K562 (cell line): ENCODE results near the gene TUFM. TPM values are rescaled to one million over a fixed set of nuclear protein-coding genes. Genes with fewer than 3 reads are reported as not detected.

Source experiments
- BRD4 ChIP-seq: fragments of 200-600 bp; sonication (generic); IDR thresholded peaks from 2 replicates; pipeline ENCODE4 v1.6.1; 2017; ENCODE audit warnings: inconsistent platforms
- HDAC8 ChIP-seq: fragments of 450-650 bp; IDR thresholded peaks from 2 replicates; pipeline ENCODE4 v1.6.1; 2016; ENCODE audit warnings: mild to moderate bottlenecking, missing genetic modification characterization, moderate library complexity, missing compliant biosample characterization
- NONO ChIP-seq, 2 experiments: fragments of 200-400 bp in 1 of 2; fragments of 450-650 bp in 1 of 2; formaldehyde crosslinking in 1 of 2; IDR thresholded peaks; 2 replicates each; pipeline ENCODE4 v1.6.1; 2017; ENCODE audit warnings: low read depth in 2 of 2, mild to moderate bottlenecking in 2 of 2, moderate library complexity in 2 of 2, low read length in 1 of 2
- THRAP3 ChIP-seq: fragments of 450-650 bp; IDR thresholded peaks from 2 replicates; pipeline ENCODE4 v1.6.1; 2016; ENCODE audit warnings: mild to moderate bottlenecking, inconsistent platforms, borderline replicate concordance
- ZNF408 ChIP-seq: fragments of 250-450 bp; sonication (Bioruptor Pico); IDR thresholded peaks from 2 replicates; pipeline ENCODE4 v1.4.0; 2020; ENCODE audit warnings: low read depth, mild to moderate bottlenecking, moderate library complexity
- ZNF77 ChIP-seq: fragments of 250-450 bp; sonication (Bioruptor Pico); IDR thresholded peaks from 2 replicates; pipeline ENCODE4 v1.5.0; 2020
- polyA plus RNA-seq, 8 experiments: library from polyadenylated mRNA; depleted of rRNA in 4 of 8; stranded (reverse) in 5 of 8; unstranded in 3 of 8; fragments of >200 nt; fragmentation: Nextera tagmentation in 2 of 8; fragmentation: Illumina TruSeq in 1 of 8; extraction: Ambion mirVana in 2 of 8; extraction: Trizol in 1 of 8; gene quantifications; 2 replicates each; pipeline versions ENCODE4 v1.2.1 to v1.2.3, GENCODE V29; 2011 to 2014; ENCODE audit warnings: inconsistent platforms in 1 of 8, missing spikeins in 1 of 8
- total RNA-seq, 7 experiments: library from RNA; depleted of rRNA in 6 of 7; stranded (reverse); fragments of >200 nt in 6 of 7; fragmentation: Illumina TruSeq in 2 of 7; extraction: Trizol in 2 of 7; gene quantifications; 2 replicates each; pipeline versions ENCODE4 v1.2.1 to v1.2.3, GENCODE V29; 2011 to 2021; ENCODE audit warnings: low replicate concordance in 1 of 7
- TF ChIP-seq, protein P1 (sequence below): sonication (generic); formaldehyde crosslinking; IDR thresholded peaks from 2 replicates; pipeline ENCODE4 v1.8.0; 2022; ENCODE audit warnings: missing genetic modification reagents, mild to moderate bottlenecking, borderline replicate concordance
- TF ChIP-seq, protein P2 (sequence below): sonication (generic); formaldehyde crosslinking; IDR thresholded peaks from 2 replicates; pipeline ENCODE4 v1.8.0; 2022; ENCODE audit warnings: missing genetic modification reagents, mild to moderate bottlenecking, borderline replicate concordance
- TF ChIP-seq, protein P3 (sequence below): sonication (generic); formaldehyde crosslinking; IDR thresholded peaks from 2 replicates; pipeline ENCODE4 v1.8.1; 2023; ENCODE audit warnings: missing genetic modification reagents, mild to moderate bottlenecking, borderline replicate concordance
- TF ChIP-seq, protein P4 (sequence below): fragments of 250-450 bp; sonication (Bioruptor Pico); IDR thresholded peaks from 2 replicates; pipeline ENCODE4 v1.4.0; 2020; ENCODE audit warnings: mild to moderate bottlenecking, moderate library complexity, borderline replicate concordance

The TUFM gene
- total and polyA plus RNA-seq, 9 of the 15 experiments (the other 6 are each of a cell fraction or from before 2014, with no cell fraction given), result 34.1 to 434 (median 256) TPM

DNA sequence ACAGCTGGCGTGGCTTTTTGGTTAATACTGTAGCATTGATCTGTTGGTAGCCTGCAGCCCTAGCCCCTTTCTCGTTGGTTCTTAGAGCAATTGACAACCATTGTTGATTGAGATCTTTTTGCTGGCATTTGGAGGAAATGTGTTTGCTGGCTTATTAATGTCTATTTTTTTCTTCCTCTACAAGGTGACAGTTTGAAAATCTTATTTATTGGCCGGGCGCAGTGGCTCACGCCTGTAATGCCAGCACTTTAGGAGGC, 21.5 kb downstream of the TUFM start (continued):
- TF ChIP-seq, protein P1, sequence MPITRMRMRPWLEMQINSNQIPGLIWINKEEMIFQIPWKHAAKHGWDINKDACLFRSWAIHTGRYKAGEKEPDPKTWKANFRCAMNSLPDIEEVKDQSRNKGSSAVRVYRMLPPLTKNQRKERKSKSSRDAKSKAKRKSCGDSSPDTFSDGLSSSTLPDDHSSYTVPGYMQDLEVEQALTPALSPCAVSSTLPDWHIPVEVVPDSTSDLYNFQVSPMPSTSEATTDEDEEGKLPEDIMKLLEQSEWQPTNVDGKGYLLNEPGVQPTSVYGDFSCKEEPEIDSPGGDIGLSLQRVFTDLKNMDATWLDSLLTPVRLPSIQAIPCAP (CRISPR knock-in tag), result no peak
- TF ChIP-seq BRD4 (peak; percentile 29; the same call in 1 of the 2 replicates), ZNF77 (CRISPR knock-in tag) (no peak), ZNF408 (CRISPR knock-in tag) (no peak), NONO (IDR thresholded peaks at IDR 0.05; ENCODE audit: low read depth in 2 of 2, low read length in 1 of 2) (no peak), HDAC8 (tag) (no peak), THRAP3 (no peak)
- TF ChIP-seq, protein P2, sequence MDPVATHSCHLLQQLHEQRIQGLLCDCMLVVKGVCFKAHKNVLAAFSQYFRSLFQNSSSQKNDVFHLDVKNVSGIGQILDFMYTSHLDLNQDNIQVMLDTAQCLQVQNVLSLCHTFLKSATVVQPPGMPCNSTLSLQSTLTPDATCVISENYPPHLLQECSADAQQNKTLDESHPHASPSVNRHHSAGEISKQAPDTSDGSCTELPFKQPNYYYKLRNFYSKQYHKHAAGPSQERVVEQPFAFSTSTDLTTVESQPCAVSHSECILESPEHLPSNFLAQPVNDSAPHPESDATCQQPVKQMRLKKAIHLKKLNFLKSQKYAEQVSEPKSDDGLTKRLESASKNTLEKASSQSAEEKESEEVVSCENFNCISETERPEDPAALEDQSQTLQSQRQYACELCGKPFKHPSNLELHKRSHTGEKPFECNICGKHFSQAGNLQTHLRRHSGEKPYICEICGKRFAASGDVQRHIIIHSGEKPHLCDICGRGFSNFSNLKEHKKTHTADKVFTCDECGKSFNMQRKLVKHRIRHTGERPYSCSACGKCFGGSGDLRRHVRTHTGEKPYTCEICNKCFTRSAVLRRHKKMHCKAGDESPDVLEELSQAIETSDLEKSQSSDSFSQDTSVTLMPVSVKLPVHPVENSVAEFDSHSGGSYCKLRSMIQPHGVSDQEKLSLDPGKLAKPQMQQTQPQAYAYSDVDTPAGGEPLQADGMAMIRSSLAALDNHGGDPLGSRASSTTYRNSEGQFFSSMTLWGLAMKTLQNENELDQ, result no peak
- TF ChIP-seq, protein P3, sequence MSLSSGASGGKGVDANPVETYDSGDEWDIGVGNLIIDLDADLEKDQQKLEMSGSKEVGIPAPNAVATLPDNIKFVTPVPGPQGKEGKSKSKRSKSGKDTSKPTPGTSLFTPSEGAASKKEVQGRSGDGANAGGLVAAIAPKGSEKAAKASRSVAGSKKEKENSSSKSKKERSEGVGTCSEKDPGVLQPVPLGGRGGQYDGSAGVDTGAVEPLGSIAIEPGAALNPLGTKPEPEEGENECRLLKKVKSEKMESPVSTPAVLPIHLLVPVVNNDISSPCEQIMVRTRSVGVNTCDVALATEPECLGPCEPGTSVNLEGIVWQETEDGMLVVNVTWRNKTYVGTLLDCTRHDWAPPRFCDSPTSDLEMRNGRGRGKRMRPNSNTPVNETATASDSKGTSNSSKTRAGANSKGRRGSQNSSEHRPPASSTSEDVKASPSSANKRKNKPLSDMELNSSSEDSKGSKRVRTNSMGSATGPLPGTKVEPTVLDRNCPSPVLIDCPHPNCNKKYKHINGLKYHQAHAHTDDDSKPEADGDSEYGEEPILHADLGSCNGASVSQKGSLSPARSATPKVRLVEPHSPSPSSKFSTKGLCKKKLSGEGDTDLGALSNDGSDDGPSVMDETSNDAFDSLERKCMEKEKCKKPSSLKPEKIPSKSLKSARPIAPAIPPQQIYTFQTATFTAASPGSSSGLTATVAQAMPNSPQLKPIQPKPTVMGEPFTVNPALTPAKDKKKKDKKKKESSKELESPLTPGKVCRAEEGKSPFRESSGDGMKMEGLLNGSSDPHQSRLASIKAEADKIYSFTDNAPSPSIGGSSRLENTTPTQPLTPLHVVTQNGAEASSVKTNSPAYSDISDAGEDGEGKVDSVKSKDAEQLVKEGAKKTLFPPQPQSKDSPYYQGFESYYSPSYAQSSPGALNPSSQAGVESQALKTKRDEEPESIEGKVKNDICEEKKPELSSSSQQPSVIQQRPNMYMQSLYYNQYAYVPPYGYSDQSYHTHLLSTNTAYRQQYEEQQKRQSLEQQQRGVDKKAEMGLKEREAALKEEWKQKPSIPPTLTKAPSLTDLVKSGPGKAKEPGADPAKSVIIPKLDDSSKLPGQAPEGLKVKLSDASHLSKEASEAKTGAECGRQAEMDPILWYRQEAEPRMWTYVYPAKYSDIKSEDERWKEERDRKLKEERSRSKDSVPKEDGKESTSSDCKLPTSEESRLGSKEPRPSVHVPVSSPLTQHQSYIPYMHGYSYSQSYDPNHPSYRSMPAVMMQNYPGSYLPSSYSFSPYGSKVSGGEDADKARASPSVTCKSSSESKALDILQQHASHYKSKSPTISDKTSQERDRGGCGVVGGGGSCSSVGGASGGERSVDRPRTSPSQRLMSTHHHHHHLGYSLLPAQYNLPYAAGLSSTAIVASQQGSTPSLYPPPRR (CRISPR knock-in tag), result 0 out of 2 replicates have a peak, but pooled peaks have one; percentile 12
- TF ChIP-seq, protein P4, sequence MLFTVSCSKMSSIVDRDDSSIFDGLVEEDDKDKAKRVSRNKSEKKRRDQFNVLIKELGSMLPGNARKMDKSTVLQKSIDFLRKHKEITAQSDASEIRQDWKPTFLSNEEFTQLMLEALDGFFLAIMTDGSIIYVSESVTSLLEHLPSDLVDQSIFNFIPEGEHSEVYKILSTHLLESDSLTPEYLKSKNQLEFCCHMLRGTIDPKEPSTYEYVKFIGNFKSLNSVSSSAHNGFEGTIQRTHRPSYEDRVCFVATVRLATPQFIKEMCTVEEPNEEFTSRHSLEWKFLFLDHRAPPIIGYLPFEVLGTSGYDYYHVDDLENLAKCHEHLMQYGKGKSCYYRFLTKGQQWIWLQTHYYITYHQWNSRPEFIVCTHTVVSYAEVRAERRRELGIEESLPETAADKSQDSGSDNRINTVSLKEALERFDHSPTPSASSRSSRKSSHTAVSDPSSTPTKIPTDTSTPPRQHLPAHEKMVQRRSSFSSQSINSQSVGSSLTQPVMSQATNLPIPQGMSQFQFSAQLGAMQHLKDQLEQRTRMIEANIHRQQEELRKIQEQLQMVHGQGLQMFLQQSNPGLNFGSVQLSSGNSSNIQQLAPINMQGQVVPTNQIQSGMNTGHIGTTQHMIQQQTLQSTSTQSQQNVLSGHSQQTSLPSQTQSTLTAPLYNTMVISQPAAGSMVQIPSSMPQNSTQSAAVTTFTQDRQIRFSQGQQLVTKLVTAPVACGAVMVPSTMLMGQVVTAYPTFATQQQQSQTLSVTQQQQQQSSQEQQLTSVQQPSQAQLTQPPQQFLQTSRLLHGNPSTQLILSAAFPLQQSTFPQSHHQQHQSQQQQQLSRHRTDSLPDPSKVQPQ (CRISPR knock-in tag), result no peak
